Adrenal gland (tissue), 12 donors: ENCODE results near the gene KIF5C. TPM values are rescaled to one million over a fixed set of nuclear protein-coding genes. Genes with fewer than 3 reads are reported as not detected.
A peak's percentile ranks its signal among the peaks of the same experiment; 100 is the strongest.

Experiments used
- DNase-seq, 7 donors: peaks; one replicate each; pipeline ENCODE4 v3.0.0-alpha.2; 2019 to 2020
- H3K27ac ChIP-seq, 5 donors: fragments of 200-600 bp; sonication (generic) in 4 of 5; 1 replicate in 3 of 5; 2 replicates in 2 of 5; pipeline versions ENCODE4 v1.5.1 to v1.8.0; 2016 to 2020; ENCODE audit warnings: mild to moderate bottlenecking in 1 of 5
- H3K27me3 ChIP-seq: fragments of 200-600 bp; 2 replicates; pipeline ENCODE4 v1.8.0; 2021
- H3K36me3 ChIP-seq, 2 donors: fragments of 200-600 bp; replicated peaks in 1 of 2; 1 replicate in 1 of 2; 2 replicates in 1 of 2; pipeline versions ENCODE4 v1.5.1 to v1.8.0; 2018 to 2022
- H3K4me1 ChIP-seq, 2 donors: fragments of 200-600 bp; replicated peaks in 1 of 2; 1 replicate in 1 of 2; 2 replicates in 1 of 2; pipeline versions ENCODE4 v1.5.1 to v1.8.0; 2018 to 2021
- H3K4me3 ChIP-seq, 4 donors: fragments of 200-600 bp; sonication (generic) in 3 of 4; one replicate each; pipeline ENCODE4 v1.5.1; 2016 to 2018
- H3K9me3 ChIP-seq, 3 donors: fragments of 200-600 bp; sonication (generic) in 1 of 3; replicated peaks in 1 of 3; 1 replicate in 2 of 3; 2 replicates in 1 of 3; pipeline versions ENCODE4 v1.5.1 to v1.8.0; 2016 to 2021
- POLR2A ChIP-seq, 2 donors: fragments of 450-650 bp; IDR thresholded peaks; one replicate each; pipeline ENCODE4 v1.6.1; 2017; ENCODE audit warnings: antibody characterized with exemption in 2 of 2, mild to moderate bottlenecking in 2 of 2, moderate library complexity in 1 of 2
- whole genome bisulfite sequencing, 4 donors: extraction: QIAGEN DNeasy Blood & Tissue Kit in 2 of 4; methylation state at CpG; one replicate each; pipeline versions ENCODE4 v1.1.5 to v1.1.7; 2013 to 2017; 5-methylcytosine and 5-hydroxymethylcytosine counted together
- intact Hi-C, 2 donors: fragments of 100-400 bp; cut with DNase I; formaldehyde crosslinking; loops; one replicate each; pipeline versions ENCODE4 v1.14.1 to v1.15.0; 2022 to 2023
- polyA plus RNA-seq, 3 donors: library from polyadenylated mRNA; stranded (reverse); fragments of 200-250 nt in 2 of 3; fragments of 350-450 nt in 1 of 3; fragmentation: Illumina TruSeq in 1 of 3; extraction: RNeasy Lipid Tissue Mini Kit (QIAGEN cat#74804) in 1 of 3; gene quantifications; one replicate each; pipeline ENCODE4 v1.2.3, GENCODE V29; 2013 to 2014
- total RNA-seq, 9 donors: library from RNA; depleted of rRNA in 4 of 9; stranded (reverse); fragments of >200 nt in 4 of 9; fragments of 120-200 nt in 1 of 9; fragmentation: NEBNext Ultra II Directional in 1 of 9; extraction: Animal tissue kit (Norgen Biotek cat#: 25700) in 1 of 9; gene quantifications; one replicate each; pipeline versions ENCODE4 v1.1.0 to v1.2.4, GENCODE V29; 2013 to 2023
- TF ChIP-seq, protein P1 (sequence below), 6 experiments: fragments of 450-650 bp in 4 of 6; fragments of 200-600 bp in 2 of 6; sonication (generic) in 1 of 6; IDR thresholded peaks; 1 replicate in 5 of 6; 2 replicates in 1 of 6; pipeline versions ENCODE4 v1.5.1 to v1.8.0; 2016 to 2021; ENCODE audit warnings: antibody characterized with exemption in 6 of 6, mild to moderate bottlenecking in 2 of 6, moderate library complexity in 1 of 6
- donor health status: healthy with polysubstance abuse.
- donor health status: Bipolar disorder and iron deficiency.
- donor health status: DM: yes; HTN: yes; CAD: no.
- donor health status: DM: no; HTN: no; CAD: no.
- donor health status: DM: no; HTN: no; CAD: no.
- donor health status: DM: yes; HTN: yes; CAD: no.

The KIF5C gene
- total and polyA plus RNA-seq, 12 donors: 9.1 to 62.1 (median 19.3) TPM

DNA sequence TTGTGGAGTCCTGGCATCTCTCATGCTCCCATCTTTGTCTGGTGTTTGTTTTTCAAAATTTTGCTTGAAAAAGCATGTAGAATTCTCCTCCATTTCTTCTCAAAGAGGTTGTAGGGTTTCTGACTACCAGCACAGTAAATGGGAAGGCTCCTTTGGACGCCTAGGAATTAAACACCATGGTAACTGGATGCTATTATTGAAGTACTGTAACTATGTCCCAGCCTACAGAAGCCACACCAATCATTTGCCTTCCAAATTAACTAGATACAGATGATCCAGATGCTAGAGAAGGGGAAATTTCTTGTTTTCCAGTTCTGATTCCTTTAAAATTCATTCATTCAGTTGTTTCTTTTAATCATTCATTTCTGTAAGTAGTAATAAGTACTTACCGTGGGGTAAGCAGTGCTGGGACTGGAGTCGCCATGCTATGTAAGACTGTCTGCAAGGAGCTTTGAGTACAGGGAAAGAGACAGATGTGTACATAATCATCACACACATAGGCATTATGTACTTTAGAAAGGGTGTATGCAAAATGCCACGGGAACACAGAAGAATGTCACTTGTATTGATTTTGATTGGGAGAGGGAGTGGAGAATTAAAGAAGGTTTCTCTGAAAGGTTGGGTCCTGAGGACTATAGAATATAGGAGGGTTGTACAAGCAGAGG is 49.6 kb downstream of the KIF5C start:
- Histone ChIP-seq H3K36me3 (no peaks in the 10 kb centered on the region), H3K4me3 (no peak overlapping the region), H3K4me1 (no peaks in the 10 kb centered on the region), H3K27ac (no peak overlapping the region), H3K9me3 (no peaks in the 10 kb centered on the region), H3K27me3 (no peaks in the 10 kb centered on the region)
- intact Hi-C loops: no loop called here
- DNase-seq: no peak
- TF ChIP-seq POLR2A (IDR thresholded peaks at IDR 0.05): no peak
- TF ChIP-seq, protein P1, sequence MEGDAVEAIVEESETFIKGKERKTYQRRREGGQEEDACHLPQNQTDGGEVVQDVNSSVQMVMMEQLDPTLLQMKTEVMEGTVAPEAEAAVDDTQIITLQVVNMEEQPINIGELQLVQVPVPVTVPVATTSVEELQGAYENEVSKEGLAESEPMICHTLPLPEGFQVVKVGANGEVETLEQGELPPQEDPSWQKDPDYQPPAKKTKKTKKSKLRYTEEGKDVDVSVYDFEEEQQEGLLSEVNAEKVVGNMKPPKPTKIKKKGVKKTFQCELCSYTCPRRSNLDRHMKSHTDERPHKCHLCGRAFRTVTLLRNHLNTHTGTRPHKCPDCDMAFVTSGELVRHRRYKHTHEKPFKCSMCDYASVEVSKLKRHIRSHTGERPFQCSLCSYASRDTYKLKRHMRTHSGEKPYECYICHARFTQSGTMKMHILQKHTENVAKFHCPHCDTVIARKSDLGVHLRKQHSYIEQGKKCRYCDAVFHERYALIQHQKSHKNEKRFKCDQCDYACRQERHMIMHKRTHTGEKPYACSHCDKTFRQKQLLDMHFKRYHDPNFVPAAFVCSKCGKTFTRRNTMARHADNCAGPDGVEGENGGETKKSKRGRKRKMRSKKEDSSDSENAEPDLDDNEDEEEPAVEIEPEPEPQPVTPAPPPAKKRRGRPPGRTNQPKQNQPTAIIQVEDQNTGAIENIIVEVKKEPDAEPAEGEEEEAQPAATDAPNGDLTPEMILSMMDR (IDR thresholded peaks at IDR 0.05): no peak
- 92 to 97% (median 94%) methylated on average over 4 of the region's 4 CpGs for WGBS, 4 donors

DNA sequence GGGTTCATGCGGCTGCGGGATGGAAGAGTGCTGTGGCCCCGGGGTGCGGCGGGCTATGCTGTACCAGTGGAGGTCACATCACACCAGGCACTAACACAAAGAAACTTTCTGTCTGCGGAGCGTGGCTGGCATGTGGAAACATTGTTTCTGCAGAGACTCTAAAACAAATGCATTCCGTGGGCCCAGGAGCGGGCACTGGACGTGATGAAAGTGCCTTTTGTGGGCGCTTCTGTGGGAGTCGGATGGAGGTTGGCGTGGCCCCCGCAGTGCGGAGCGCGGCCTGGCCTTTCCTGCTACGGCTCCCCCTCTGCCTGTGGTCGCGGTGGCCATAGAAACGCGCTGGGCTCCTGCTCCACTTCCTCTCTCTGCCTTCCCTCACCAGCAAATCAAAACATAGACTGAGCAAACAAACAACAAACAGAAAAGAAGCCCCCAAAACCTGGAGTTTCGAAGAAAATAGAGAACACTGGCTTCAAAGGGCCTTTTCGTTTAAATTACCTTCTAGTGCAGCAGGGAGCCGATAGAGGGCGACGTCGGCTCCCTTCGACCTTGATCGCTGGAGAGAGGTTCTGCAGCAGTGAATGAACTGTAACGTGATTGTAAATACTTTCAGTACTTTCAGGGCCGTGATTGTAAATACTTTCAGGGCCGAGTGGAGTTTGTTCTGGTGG is 51.4 kb downstream of the KIF5C start:
- TF ChIP-seq, protein P1 (IDR thresholded peaks at IDR 0.05): peak; percentile 51 to 69 (median 62)
- TF ChIP-seq POLR2A (IDR thresholded peaks at IDR 0.05): no peak
- Histone ChIP-seq H3K27ac (no peak overlapping the region), H3K36me3 (no peaks in the 10 kb centered on the region), H3K27me3 (no peaks in the 10 kb centered on the region), H3K9me3 (no peaks in the 10 kb centered on the region), H3K4me1 (no peaks in the 10 kb centered on the region), H3K4me3 (peak overlapping the region in 1 of 4 donors; percentile 11)
- intact Hi-C loops: no loop called here
- peak; percentile 25 to 69 (median 57) for DNase-seq
- 64 to 69% (median 66%) methylated on average over 33 of the region's 33 CpGs for WGBS, 4 donors

GRCh38 chr2:148926981-148927401 is 52.0 kb downstream of the KIF5C start:
- intact Hi-C loops: no loop called here
- Histone ChIP-seq H3K9me3 (no peaks in the 10 kb centered on the region), H3K27me3 (no peaks in the 10 kb centered on the region), H3K27ac (no peak overlapping the region), H3K4me3 (peak overlapping the region in 1 of 4 donors; percentile 11), H3K4me1 (no peaks in the 10 kb centered on the region), H3K36me3 (no peaks in the 10 kb centered on the region)
- 67 to 79% (median 70%) methylated on average over 5 to 11 of the region's 11 CpGs for WGBS, 4 donors
- no peak for DNase-seq
- TF ChIP-seq, protein P1 (IDR thresholded peaks at IDR 0.05): no peak
- no peak for TF ChIP-seq POLR2A (IDR thresholded peaks at IDR 0.05)

DNA sequence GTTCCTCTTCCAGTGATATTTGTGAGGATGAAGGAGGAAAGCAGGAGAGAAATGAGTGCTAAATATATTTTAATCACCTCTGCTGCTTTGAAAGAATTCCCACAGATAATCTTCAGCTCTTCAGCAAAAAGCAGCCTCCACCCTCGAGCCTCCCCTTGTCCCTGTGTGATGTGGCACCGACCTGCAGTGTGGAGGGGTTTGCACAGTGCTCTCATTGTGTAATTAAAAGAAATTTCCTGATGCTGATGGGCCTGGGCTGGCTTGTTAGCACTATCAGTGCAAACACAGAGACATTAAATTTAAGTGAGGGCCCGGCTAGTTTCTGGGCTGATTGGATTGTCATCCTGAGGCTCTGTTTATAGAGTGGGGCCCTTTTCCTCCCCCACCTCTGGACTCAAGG is 53.4 kb downstream of the KIF5C start:
- Histone ChIP-seq H3K27ac (no peak overlapping the region), H3K36me3 (no peaks in the 10 kb centered on the region), H3K4me1 (no peaks in the 10 kb centered on the region), H3K4me3 (no peak overlapping the region), H3K9me3 (no peaks in the 10 kb centered on the region), H3K27me3 (no peaks in the 10 kb centered on the region)
- intact Hi-C loops: no loop called here
- 76 to 92% (median 89%) methylated on average over 3 of the region's 3 CpGs for WGBS, 4 donors
- no peak for DNase-seq
- no peak for TF ChIP-seq POLR2A (IDR thresholded peaks at IDR 0.05)
- TF ChIP-seq, protein P1 (IDR thresholded peaks at IDR 0.05): no peak
